ENCODE measurements around the gene ADAMTS9.

Gene ADAMTS9

DNA sequence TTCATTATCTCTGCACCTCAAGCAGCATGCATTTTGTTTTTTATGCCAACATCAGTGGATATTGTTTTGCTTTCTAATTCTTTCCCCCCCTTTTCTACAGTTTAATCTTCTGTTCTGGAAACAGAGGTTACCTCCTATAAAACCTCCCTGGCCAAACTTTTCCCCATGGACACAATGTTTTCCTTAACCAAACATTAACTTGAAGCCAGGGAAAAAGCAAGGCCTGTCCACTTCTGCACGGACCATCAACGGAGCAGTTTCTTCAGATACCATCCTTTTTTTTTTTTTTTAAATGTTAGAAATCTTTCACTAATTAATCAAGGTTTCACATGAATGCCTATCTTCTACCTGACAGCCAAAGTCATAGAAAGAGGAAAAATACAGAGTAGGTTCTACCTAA lies 127.0 kb downstream of the ADAMTS9 start:
- TF ChIP-seq, protein P1, sequence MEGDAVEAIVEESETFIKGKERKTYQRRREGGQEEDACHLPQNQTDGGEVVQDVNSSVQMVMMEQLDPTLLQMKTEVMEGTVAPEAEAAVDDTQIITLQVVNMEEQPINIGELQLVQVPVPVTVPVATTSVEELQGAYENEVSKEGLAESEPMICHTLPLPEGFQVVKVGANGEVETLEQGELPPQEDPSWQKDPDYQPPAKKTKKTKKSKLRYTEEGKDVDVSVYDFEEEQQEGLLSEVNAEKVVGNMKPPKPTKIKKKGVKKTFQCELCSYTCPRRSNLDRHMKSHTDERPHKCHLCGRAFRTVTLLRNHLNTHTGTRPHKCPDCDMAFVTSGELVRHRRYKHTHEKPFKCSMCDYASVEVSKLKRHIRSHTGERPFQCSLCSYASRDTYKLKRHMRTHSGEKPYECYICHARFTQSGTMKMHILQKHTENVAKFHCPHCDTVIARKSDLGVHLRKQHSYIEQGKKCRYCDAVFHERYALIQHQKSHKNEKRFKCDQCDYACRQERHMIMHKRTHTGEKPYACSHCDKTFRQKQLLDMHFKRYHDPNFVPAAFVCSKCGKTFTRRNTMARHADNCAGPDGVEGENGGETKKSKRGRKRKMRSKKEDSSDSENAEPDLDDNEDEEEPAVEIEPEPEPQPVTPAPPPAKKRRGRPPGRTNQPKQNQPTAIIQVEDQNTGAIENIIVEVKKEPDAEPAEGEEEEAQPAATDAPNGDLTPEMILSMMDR (IDR thresholded peaks at IDR 0.05; ENCODE audit: control extremely low read depth, extremely low read depth, low read depth, missing control alignments) = no peak
- CTCF ChIA-PET = no interaction called here
- no peak for DNase-seq (ENCODE audit: extremely low spot score)
- POLR2A ChIA-PET = no interaction called here

DNA sequence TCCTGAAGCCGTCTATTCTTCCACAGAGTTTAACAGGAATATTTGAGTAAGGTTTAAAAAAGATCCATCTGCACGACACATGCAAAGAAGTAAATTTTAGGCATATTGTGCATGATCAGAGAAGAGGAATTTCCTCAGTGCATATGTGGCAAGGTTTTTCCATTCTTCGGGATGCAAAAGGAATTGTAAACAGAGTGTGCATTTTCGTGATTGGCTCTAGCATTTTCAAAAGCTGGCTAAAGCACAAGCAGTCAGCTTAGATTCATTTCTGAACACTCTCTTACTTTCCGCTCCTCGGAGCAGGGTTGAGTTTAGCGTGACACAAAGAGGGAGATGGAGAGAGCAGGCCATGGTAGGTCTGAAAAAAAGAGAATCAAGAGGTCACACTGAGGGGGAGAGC lies 128.2 kb downstream of the ADAMTS9 start:
- DNase-seq (ENCODE audit: extremely low spot score) = no peak
- POLR2A ChIA-PET = no interaction called here
- TF ChIP-seq, protein P1 (IDR thresholded peaks at IDR 0.05; ENCODE audit: control extremely low read depth, extremely low read depth, low read depth, missing control alignments) = no peak
- CTCF ChIA-PET = no interaction called here

DNA sequence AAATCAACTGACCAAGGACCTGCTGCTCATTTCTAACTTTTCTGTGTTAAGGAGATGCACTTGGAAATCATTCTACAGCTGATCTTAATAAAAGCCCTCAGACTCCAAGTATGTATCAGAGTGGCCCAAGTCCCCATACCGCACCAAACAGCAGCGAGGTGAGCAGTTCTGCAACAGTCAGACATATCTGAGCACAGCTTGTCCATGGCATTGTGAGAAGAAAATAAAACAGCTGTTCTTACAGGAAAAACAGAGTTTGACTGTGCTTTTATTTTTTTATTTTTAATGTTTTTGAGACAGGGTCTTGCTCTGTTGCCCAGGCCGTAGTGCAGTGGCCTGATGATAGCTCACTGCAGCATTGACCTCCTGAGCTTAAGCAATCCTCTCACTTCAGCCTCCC lies 131.8 kb downstream of the ADAMTS9 start:
- TF ChIP-seq, protein P1 (IDR thresholded peaks at IDR 0.05; ENCODE audit: control extremely low read depth, extremely low read depth, low read depth, missing control alignments) = no peak
- ChIA-PET CTCF (interaction anchor here (1.5 kb wide), 1 partner anchor 26 kb away, joined by 3 read pairs; no protein-coding TSS in a partner anchor), POLR2A (no interaction called here)
- no peak for DNase-seq (ENCODE audit: extremely low spot score)

DNA sequence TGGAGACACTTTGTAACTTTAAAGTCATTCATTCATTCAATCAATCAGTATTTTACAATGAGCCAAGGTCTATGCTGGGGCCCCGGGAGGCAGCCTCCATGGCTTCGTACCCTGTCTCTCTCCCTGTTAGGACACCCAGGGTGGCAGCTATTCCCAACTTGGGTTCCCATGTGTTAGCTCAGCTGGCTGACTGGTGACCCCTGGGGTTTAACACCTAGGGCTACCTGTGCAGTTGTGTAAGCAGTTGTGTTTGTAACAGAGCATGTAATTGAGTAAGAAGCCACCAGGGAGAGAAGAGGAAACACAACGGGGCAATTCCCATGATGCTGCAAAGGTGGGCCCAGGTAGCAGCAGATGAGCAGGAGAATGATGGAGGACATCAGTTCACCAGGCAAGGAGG lies 132.4 kb downstream of the ADAMTS9 start:
- CTCF ChIA-PET = interaction anchor here (1.5 kb wide), 1 partner anchor 25 kb away, joined by 3 read pairs; no protein-coding TSS in a partner anchor
- TF ChIP-seq, protein P1 (IDR thresholded peaks at IDR 0.05; ENCODE audit: control extremely low read depth, extremely low read depth, low read depth, missing control alignments) = no peak
- no peak for DNase-seq (ENCODE audit: extremely low spot score)
- POLR2A ChIA-PET = no interaction called here

DNA sequence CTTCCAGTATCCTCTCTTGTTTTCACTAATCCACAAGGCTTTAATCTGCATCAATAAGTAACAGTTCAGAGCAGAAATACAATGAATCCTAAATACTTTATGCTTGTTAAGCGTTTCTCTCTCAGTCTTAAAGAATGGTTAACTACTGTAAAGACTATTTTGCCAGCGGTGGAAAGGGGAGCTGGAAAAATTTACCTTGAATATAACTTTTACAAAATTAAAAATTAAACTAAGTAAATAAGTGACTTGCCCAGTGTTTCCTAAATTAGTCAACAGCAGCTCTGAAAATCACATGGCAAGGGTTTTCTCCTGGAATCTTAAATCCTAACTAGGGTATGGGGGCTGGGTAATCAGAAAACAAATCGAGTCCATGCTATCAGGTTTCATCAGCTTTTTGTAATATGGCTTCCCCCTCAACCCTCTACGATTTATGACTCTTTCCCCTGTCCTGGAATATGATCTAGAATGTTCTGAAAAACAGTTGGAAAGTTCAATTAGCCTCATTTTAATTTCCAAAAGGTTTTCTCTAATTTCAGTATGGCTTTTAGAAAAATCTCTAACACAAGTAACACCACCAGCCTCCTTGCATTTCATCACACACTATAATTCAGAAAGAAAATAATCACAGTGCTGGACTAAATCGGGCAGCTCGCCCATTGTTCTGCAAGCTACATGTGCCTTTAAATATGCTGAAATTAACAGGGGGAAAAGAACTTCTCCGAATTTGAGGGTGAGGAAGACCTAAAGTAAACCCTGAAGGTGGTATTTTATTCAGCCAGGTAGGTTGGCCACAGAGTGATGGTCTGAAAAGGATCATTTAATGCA lies 133.5 kb downstream of the ADAMTS9 start:
- DNase-seq (ENCODE audit: extremely low spot score) = no peak
- CTCF ChIA-PET = no interaction called here
- POLR2A ChIA-PET = no interaction called here
- TF ChIP-seq, protein P1 (IDR thresholded peaks at IDR 0.05; ENCODE audit: control extremely low read depth, extremely low read depth, low read depth, missing control alignments) = no peak

DNA sequence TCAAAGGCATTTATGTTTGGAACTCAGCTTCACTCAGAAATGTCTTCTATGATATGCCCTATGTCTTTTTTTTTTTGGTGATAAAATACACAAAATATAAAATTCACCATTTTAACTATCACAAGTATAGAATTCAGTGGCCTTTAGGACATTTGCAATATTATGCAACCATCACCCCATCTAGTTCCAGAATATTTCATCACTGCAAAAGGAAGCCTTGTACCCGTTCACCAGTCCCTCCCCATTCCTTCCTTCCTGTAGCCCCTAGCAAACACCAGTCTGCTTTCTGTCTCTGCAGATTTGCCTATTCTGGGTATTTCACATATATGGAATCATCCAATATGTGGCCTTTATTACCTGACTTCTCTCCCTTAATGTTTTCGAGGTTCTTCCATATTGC lies 134.8 kb downstream of the ADAMTS9 start:
- POLR2A ChIA-PET = no interaction called here
- DNase-seq (ENCODE audit: extremely low spot score) = no peak
- TF ChIP-seq, protein P1 (IDR thresholded peaks at IDR 0.05; ENCODE audit: control extremely low read depth, extremely low read depth, low read depth, missing control alignments) = no peak
- CTCF ChIA-PET = interaction anchor here (1.3 kb wide), 1 partner anchor 13 kb away, joined by 5 read pairs; no protein-coding TSS in a partner anchor

Data from GM10248 (cell line).